Stimulated activated CD4-positive, alpha-beta T cell treated with anti-CD3 and anti-CD28 coated beads, Interleukin-1b, Interleukin-23, amount 100 ng/mL, for 48 hours (primary cell): ENCODE measurements around the gene REEP5.
A peak's percentile ranks its signal among the peaks of the same experiment; 100 is the strongest.
"Not testable (repeated sequence)": the region's sequence is repeated elsewhere in the genome, so short reads cannot be mapped to it uniquely, and the experiment has no call there.

Experiments used
- DNase-seq: peaks from one replicate; pipeline ENCODE4 v3.0.0-alpha.2; 2020

The REEP5 gene

GRCh38 chr5:112880219-112880964, 41.6 kb downstream of the REEP5 start:
- DNase-seq, result no peak

- DNase-seq, result peak; percentile 65
Measured at GRCh38 chr5:112878760-112879159, 43.3 kb downstream of the REEP5 start.

- DNase-seq, result no peak
Measured at GRCh38 chr5:112878101-112878500, 43.9 kb downstream of the REEP5 start.

- DNase-seq, result no peak
Measured at GRCh38 chr5:112876362-112876761, 45.7 kb downstream of the REEP5 start.

GRCh38 chr5:112870966-112871365, 51.1 kb downstream of the REEP5 start:
- no peak for DNase-seq

GRCh38 chr5:112869948-112870347, 52.1 kb downstream of the REEP5 start:
- DNase-seq, result no peak

GRCh38 chr5:112867411-112867810, 54.6 kb downstream of the REEP5 start:
- DNase-seq, result no peak

- no peak for DNase-seq
Measured at GRCh38 chr5:112866739-112867138, 55.3 kb downstream of the REEP5 start.

- no peak for DNase-seq
Measured at GRCh38 chr5:112865128-112865527, 56.9 kb downstream of the REEP5 start.

GRCh38 chr5:112863549-112863948, 58.5 kb downstream of the REEP5 start:
- DNase-seq, result no peak

- no peak for DNase-seq
Measured at GRCh38 chr5:112862085-112862484, 59.9 kb downstream of the REEP5 start.

- no peak for DNase-seq
Measured at GRCh38 chr5:112861638-112861985, 60.4 kb downstream of the REEP5 start.

GRCh38 chr5:112860929-112861637, 60.9 kb downstream of the REEP5 start, which contains the start of gene SRP19:
SRP19 (plus strand) TSS chr5:112861287; CDS start chr5:112861377, 90 bp downstream.
- DNase-seq, result peak; percentile 91

- DNase-seq, result not testable (repeated sequence)
Measured at GRCh38 chr5:112860571-112860928, 61.5 kb downstream of the REEP5 start.

GRCh38 chr5:112857866-112858265, 64.2 kb downstream of the REEP5 start:
- no peak for DNase-seq

GRCh38 chr5:112854651-112855050, 67.4 kb downstream of the REEP5 start:
- no peak for DNase-seq

GRCh38 chr5:112849912-112850311, 72.1 kb downstream of the REEP5 start:
- no peak for DNase-seq

- DNase-seq, result no peak
Measured at GRCh38 chr5:112848116-112848811, 73.8 kb downstream of the REEP5 start.

- no peak for DNase-seq
Measured at GRCh38 chr5:112847306-112847705, 74.7 kb downstream of the REEP5 start.

- no peak for DNase-seq
Measured at GRCh38 chr5:112846556-112846955, 75.5 kb downstream of the REEP5 start.

GRCh38 chr5:112844489-112844888, 77.5 kb downstream of the REEP5 start:
- no peak for DNase-seq

GRCh38 chr5:112833971-112834370, 88.1 kb downstream of the REEP5 start:
- no peak for DNase-seq

- DNase-seq, result no peak
Measured at GRCh38 chr5:112830378-112830777, 91.6 kb downstream of the REEP5 start.
